Stimulated activated CD4-positive, alpha-beta T cell treated with anti-CD3 and anti-CD28 coated beads, Interleukin-2, amount 100 ng/mL, for 48 hours (primary cell): ENCODE measurements around the gene GRIA1.
"Not testable (repeated sequence)": the region's sequence is repeated elsewhere in the genome, so short reads cannot be mapped to it uniquely, and the experiment has no call there.

Source experiments
- DNase-seq, 2 donors: peaks; one replicate each; pipeline ENCODE4 v3.0.0-alpha.2; 2020

The GRIA1 gene

DNA sequence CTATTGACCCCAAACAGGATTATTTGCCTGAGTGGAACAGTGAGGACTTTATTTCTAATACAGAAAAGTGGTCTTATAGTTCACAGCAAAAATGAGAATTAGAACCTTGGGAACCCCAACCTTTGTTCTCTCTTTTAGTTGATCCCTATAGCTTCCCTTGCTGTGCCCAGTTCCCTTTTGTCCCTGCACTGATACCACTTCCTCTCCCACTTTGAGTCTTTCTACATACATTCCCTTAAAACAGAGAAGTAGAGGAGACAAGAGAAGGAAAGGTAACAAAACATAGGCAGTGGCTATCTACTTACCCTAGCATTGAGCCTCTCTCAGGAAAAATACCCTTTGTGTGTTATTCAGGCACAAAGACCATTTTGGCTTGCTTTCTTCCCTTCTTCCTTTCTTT, 301.8 kb downstream of the GRIA1 start:
- no peak for DNase-seq

GRCh38 chr5:153793699-153794098, 303.2 kb downstream of the GRIA1 start:
- no peak for DNase-seq

DNA sequence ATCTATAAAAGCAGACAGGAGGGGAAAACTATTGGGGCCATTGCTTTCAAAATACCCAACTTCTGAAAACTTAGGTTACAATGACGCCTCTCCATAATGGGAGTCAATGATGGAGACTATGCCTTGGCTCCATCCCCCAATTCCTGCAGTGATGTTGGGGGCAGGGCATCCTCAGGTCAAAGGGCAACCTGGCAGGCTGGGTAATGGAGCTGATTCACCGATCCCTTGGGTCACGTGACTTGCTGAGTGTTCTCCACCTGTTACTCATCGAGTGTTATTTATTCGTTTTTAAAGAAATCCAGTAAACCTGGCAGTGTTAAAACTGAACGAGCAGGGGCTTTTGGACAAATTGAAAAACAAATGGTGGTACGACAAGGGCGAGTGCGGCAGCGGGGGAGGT, 303.9 kb downstream of the GRIA1 start:
- no peak for DNase-seq

- no peak for DNase-seq
Measured at GRCh38 chr5:153796527-153796926, 306.1 kb downstream of the GRIA1 start.

GRCh38 chr5:153797484-153797883, 307.0 kb downstream of the GRIA1 start:
- no peak for DNase-seq

GRCh38 chr5:153798830-153799229, 308.4 kb downstream of the GRIA1 start:
- DNase-seq: no peak

DNA sequence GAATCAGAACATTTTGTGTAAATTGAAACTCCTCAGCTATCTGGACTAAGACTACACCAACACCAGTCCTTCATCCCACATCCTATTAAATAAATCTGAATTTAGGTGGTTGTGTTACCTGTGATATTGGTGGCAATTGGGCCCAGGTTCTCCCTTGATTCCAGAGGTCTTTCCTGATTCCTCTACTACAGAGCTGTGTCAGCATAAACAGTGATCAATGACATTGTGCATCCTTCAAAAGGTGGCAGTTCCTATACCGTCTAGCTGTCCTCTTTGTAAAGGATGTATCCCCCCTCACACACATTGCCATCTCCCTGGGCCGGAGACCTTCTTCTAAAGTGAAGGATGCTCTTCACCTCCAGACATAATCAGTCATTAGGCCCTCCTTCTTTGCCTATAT, 309.0 kb downstream of the GRIA1 start:
- no peak for DNase-seq

DNA sequence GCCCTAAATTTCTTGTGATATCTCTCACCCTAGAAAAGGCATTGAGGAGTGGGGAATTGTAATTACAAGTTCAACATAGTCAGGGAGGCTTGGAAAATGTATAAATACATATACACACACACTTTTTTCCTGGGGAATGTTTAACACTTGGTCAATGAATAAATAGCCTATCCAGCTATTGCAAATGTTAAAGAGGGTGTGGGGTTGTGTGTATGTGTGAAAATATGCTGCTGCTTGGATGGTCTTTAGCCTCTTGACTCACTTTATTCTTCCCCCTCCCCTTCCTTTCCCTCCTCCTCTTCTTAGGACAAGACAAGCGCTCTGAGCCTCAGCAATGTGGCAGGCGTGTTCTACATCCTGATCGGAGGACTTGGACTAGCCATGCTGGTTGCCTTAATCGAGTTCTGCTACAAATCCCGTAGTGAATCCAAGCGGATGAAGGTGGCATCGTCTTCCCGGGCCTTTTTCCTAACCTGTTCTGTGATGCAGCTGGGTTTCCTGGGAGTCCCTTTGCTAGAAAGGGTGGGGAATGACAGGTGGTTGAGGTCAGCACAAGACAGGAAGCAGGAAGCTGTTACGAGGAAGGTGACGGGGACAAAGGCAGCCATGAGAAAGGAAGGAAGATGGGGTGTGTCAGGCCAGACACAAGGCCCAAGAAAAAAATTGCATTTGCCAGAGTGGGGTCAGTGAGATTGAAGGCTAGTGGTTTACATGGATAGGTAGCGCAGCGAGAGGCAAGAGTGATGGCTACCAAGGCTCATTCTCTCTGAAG, 311.8 kb downstream of the GRIA1 start:
- DNase-seq: no peak

DNA sequence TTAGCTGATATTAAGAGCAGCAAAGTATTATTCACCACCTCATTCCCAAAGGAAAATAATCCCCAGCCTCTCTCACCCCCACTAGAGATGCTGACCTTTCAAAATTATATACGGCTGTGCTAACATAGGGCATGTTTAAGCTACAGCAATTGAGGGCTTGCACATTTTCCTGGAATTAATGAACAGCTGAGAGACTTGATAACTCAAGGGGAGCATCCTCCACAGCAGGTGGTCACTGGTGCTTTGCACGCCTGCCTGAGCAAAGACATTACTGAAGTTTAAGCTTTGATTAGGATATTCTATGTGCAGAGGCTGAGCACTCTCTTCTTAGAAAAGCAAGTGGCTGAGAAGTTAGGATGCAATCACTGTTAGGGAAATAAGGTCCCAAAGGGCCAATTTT, 317.3 kb downstream of the GRIA1 start:
- DNase-seq: no peak

DNA sequence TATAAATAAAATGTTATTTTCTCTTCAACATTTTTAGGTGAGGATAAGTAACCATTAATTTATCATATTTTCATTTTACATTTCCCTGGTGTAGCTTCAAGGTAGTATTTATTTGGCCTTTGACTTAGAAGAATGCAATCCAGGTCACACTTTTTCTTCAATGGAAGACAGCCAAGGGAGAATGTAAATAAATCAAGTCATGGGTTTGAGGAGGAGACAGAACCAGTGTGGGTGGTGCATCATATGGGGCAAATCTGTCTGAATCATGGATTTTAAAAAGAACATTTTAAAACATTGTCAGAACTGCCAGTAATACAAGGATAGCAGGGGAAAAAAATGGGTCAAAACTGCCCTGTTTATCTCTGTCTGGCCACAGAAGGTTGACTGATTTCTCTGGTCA, 318.7 kb downstream of the GRIA1 start:
- DNase-seq: no peak

GRCh38 chr5:153813901-153814300, 323.4 kb downstream of the GRIA1 start:
- no peak for DNase-seq

GRCh38 chr5:153816870-153817269, 326.4 kb downstream of the GRIA1 start:
- no peak for DNase-seq

- DNase-seq: no peak
Measured at GRCh38 chr5:153818626-153819025, 328.2 kb downstream of the GRIA1 start.

- no peak for DNase-seq
Measured at GRCh38 chr5:153823036-153823435, 332.6 kb downstream of the GRIA1 start.

GRCh38 chr5:153824909-153825308, 334.4 kb downstream of the GRIA1 start:
- no peak for DNase-seq

DNA sequence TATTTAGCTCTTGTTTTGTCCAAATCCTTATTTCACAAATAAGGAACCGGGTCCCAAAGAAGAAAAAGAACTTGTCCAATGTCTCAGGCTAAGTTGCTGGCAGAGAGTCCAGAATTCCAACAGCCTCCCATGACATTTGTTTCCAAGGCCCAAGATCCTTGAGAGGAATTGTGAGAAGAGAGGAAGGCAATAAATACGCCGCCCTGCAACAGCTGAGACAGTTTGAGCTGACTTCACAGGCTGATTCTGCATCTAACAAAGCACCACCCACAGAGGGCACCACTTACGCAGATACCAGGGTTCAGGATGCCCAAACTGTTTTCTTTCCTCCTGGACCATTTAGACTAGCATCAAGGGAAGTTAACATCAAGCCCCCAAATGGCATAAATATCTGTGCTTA, 336.9 kb downstream of the GRIA1 start:
- no peak for DNase-seq

GRCh38 chr5:153829510-153830065, 339.1 kb downstream of the GRIA1 start:
- no peak for DNase-seq

GRCh38 chr5:153831973-153832372, 341.5 kb downstream of the GRIA1 start:
- DNase-seq: no peak

DNA sequence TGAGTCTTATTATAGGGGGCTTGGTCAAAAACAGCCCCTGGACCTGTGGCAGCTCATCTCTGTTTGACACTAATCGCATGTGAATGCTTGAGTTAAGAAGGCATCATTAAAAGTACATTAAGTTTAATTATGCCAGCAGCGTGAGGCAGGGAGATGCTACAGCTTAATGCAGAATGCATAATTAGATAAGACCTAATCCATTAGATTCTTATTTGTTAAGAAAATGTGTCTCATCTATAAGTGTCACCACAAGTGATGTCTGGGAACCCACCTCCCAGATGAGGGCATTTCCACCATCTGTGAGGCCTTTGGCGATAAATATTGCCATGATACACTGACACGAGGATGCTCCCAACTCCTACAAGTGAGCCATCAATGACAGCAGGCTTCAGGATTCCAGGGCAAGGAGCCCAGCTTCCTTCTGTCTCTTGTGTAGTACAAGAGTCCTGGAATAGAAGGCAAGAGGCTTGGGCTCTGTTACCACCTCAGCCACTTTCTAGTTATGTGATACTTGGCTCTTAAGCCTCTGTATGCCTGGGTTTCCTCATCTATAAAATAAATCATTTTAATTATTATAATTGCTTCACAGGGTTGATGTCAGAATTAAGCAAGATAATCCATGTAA, 345.5 kb downstream of the GRIA1 start:
- DNase-seq: no peak

GRCh38 chr5:153849303-153850113, 359.0 kb downstream of the GRIA1 start:
- DNase-seq: not testable (repeated sequence)

DNA sequence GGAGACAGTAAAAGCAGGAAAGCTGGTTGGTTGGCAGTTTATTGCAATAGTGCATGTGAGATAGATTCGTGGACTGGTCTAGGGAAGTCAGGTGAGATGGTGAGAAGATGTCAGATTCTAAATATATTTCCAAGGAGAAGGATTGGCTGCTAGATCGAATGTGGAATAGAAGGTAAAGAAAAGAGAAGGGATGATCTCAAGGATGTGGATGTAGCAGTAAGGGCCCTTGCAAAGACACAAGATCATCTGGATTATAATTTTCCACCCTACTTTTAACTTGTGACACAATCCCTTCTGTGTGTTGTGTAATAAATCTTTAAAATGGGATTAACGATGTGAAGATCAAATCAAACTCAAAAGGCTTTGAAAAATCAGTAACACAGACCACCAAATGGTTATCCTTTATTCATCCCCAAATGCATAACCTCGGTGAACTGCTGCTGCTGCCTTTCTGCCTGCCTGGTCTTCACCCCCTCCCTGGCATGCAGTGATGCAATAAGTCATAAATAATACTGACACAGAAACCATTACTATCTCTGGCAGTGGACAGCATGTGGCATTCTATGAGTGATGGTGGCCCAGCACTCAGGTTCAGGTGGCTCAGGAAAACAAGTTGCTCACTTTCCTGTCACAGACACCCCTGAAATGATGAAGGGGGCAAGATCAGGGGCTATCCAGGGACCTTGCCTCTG, 369.9 kb downstream of the GRIA1 start:
- DNase-seq: no peak

DNA sequence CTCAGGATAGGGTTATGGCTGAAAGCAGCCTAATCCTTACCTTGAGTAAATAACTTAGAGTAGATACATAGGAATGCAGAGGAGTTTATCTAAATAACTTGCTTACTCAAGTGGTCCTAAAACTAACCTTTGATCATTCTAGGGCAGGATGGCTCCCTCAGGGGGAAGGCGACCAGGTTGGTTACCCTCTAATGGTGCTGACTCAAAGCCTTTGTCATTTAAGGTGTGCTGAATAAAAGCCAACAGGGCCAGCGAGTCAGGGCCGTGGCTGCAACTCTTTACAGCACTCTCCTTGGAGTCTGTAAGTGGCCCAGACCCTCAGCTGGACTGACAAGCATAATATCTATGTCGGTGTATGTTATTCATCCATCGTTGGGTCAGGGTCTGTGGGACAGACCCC, 372.4 kb downstream of the GRIA1 start:
- DNase-seq: not testable (repeated sequence)
